ENCODE results near the gene MYO1F. TPM values are rescaled to one million over a fixed set of nuclear protein-coding genes. Genes with fewer than 3 reads are reported as not detected.

Gene MYO1F
- total RNA-seq, 1 donor from 2014 or later, result 7.4 TPM

DNA sequence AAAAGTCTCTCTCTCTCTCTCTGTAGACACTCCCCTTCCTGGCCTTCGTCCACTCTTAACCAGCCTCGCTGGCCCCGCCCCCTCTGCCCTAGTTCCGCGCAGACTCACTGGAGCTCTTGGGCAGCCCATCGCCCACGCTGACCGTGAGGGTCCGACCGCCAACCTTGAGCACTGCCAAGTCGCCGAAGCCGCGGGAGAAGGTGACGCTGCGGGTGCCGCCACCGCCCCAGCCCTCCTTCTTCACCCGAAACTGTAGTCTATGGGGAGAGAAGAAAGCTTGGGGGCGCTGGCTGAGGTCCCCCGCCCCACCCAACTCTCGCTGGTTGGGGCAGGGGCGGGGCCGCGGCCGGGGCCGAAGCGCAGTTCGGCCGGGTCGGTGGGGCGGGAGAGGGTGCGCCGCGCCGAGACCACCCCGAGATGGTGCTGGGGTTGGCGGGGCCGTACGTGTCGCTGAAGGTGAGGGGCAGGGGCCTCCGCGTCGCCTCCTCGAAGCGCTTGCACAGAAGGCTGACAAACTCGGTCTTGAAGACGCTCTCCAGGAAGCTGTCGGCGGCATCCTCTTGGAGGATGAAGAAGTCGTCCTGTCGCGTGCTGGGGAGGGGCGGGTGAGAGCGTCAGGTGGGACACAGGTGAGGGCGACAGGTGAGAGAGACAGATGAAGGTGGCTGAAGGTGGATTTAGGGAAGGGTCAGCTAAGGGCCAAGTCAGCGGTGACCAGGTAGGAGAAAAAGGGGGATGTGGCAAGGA, 50.7 kb downstream of the MYO1F start:
- H3K4me3 ChIP-seq, result peak overlapping the region; percentile 79
- H3K36me3 ChIP-seq, result no peaks in the 10 kb centered on the region
- H3K4me1 ChIP-seq, result peaks cover 18% of the 10 kb centered on the region
- peak; percentile 90 for DNase-seq
- no peaks in the 10 kb centered on the region for H3K27me3 ChIP-seq (ENCODE audit: low read depth)
- no peaks in the 10 kb centered on the region for H3K9me3 ChIP-seq (replicated peaks)
- H3K27ac ChIP-seq (replicated peaks), result peak overlapping the region; percentile 88
- intact Hi-C loops (cut with micrococcal nuclease), result no loop called here
- TF ChIP-seq, protein P1, sequence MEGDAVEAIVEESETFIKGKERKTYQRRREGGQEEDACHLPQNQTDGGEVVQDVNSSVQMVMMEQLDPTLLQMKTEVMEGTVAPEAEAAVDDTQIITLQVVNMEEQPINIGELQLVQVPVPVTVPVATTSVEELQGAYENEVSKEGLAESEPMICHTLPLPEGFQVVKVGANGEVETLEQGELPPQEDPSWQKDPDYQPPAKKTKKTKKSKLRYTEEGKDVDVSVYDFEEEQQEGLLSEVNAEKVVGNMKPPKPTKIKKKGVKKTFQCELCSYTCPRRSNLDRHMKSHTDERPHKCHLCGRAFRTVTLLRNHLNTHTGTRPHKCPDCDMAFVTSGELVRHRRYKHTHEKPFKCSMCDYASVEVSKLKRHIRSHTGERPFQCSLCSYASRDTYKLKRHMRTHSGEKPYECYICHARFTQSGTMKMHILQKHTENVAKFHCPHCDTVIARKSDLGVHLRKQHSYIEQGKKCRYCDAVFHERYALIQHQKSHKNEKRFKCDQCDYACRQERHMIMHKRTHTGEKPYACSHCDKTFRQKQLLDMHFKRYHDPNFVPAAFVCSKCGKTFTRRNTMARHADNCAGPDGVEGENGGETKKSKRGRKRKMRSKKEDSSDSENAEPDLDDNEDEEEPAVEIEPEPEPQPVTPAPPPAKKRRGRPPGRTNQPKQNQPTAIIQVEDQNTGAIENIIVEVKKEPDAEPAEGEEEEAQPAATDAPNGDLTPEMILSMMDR (IDR thresholded peaks at IDR 0.05; ENCODE audit: borderline replicate concordance), result no peak

DNA sequence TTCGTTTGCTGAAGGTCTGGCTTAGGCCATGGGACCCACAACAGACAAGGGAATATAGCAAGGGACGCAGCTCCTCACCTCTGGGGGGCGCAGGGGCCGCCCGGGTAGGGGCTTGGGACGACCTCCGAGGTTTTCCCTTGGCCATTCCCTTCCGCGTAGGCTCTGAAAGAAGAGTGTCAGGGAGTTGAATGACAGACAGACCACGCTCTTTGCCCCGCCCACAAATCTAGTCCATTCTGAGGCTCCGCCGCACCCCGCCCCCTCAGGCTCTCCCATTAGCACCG, 51.9 kb downstream of the MYO1F start:
- Histone ChIP-seq H3K27me3 (ENCODE audit: low read depth) (no peaks in the 10 kb centered on the region), H3K4me3 (peak overlapping the region; percentile 79), H3K36me3 (no peaks in the 10 kb centered on the region), H3K9me3 (replicated peaks) (no peaks in the 10 kb centered on the region), H3K27ac (replicated peaks) (peak overlapping the region; percentile 88), H3K4me1 (peaks cover 18% of the 10 kb centered on the region)
- intact Hi-C loops (cut with micrococcal nuclease), result no loop called here
- DNase-seq, result no peak
- TF ChIP-seq, protein P1 (IDR thresholded peaks at IDR 0.05; ENCODE audit: borderline replicate concordance), result peak; percentile 41

DNA sequence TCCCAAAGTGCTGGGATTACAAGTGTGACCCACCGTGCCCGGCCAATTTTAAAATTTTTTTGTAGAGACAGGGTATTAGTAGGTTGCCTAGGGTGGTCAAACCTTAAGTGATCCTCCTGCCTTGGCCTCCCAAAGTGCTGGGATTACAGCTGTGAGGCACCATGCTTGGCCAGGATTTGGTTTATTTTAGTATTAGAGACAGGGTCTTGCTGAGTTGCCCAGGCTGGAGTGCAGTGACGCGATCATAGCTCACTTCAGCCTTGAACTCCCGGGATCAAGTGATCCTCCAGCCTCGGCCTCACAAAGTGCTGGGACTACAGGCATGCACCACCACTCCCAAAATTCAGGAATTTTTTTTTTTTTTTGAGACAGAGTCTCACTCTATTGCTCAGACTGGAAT, 57.9 kb downstream of the MYO1F start:
- no peak overlapping the region for H3K27ac ChIP-seq (replicated peaks)
- intact Hi-C loops (cut with micrococcal nuclease), result no loop called here
- TF ChIP-seq, protein P1 (IDR thresholded peaks at IDR 0.05; ENCODE audit: borderline replicate concordance), result no peak
- H3K4me1 ChIP-seq, result peaks cover 10% of the 10 kb centered on the region
- no peaks in the 10 kb centered on the region for H3K9me3 ChIP-seq (replicated peaks)
- H3K36me3 ChIP-seq, result no peaks in the 10 kb centered on the region
- no peak overlapping the region for H3K4me3 ChIP-seq
- H3K27me3 ChIP-seq (ENCODE audit: low read depth), result no peaks in the 10 kb centered on the region
- no peak for DNase-seq

DNA sequence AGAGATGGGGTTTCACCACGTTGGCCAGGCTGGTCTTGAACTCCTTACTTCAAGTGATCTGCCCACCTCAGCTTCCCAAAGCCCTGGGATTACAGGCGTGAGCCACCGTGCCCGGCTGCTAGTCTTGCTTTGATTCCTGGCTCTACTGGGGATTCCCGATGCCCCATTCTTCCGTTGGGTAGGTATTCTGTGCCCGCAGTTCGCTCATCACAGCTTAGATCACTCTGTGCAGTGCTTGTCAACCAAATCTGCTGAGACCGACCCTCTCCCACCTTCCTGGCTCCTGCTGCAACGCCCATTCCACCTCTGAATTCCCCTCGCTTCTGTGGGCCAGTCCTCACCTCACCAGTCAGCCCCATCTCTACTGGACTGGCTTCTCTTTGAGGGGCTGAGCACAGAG, 58.7 kb downstream of the MYO1F start:
- H3K9me3 ChIP-seq (replicated peaks), result no peaks in the 10 kb centered on the region
- TF ChIP-seq, protein P1 (IDR thresholded peaks at IDR 0.05; ENCODE audit: borderline replicate concordance), result no peak
- no peaks in the 10 kb centered on the region for H3K27me3 ChIP-seq (ENCODE audit: low read depth)
- H3K4me1 ChIP-seq, result peaks cover 16% of the 10 kb centered on the region
- H3K4me3 ChIP-seq, result no peak overlapping the region
- intact Hi-C loops (cut with micrococcal nuclease), result no loop called here
- DNase-seq, result no peak
- peak overlapping the region; percentile 66 for H3K27ac ChIP-seq (replicated peaks)
- H3K36me3 ChIP-seq, result no peaks in the 10 kb centered on the region

DNA sequence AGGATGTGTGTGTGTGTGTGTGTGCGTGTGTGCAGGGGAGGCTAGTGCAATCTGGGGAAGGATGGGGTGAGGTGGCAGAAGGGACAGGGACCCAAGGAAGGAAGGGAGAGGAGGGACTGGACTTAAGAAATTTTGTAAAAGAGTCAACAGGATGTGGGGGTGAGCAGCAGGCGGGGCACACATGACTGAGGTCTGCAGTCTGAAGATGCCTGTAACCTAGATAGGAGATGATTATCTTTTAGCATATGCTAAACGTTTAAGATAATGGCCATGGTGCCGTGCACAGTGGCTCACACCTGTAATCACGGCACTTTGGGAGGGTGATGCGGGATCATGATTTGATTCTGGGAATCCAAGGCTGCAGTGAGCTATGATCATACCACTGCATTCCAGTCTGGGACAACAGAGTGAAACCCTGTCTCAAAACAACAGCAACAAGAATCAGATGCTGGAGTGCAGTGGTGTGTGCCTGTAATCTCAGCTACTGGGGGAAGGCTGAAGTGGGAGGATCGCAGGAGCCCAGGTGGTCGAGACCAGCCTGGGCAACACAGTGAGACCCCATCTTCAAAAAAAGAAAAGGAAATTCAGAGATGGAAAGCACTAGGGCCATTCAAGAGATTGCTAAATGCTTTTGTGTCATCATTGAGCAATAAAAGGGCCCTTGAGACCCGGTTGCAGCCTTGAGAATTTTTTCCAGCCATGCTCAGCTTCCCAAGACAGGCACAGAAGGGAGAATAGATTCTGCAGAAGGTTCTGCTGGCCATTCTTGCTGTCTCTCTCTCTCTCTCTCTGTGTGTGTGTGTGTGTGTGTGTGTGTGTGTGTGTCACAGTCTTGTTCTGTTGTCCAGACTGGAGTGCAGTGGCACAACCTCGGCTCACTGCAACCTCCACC, 59.4 kb downstream of the MYO1F start:
- TF ChIP-seq, protein P1 (IDR thresholded peaks at IDR 0.05; ENCODE audit: borderline replicate concordance), result no peak
- peak overlapping the region; percentile 66 for H3K27ac ChIP-seq (replicated peaks)
- no peak overlapping the region for H3K4me3 ChIP-seq
- intact Hi-C loops (cut with micrococcal nuclease), result no loop called here
- peaks cover 24% of the 10 kb centered on the region for H3K4me1 ChIP-seq
- no peaks in the 10 kb centered on the region for H3K36me3 ChIP-seq
- no peaks in the 10 kb centered on the region for H3K9me3 ChIP-seq (replicated peaks)
- H3K27me3 ChIP-seq (ENCODE audit: low read depth), result no peaks in the 10 kb centered on the region
- DNase-seq, result no peak

Measured in left ventricle myocardium inferior (tissue), 1 donor.